Liver (tissue), 9 donors: Measurements from ENCODE around the gene NLRP10. TPM values are rescaled to one million over a fixed set of nuclear protein-coding genes. Genes with fewer than 3 reads are reported as not detected.

Source experiments
- DNase-seq: peaks from one replicate; pipeline ENCODE4 v3.0.0-alpha.2; 2017; ENCODE audit warnings: low spot score
- H3K27ac ChIP-seq, 2 donors: one replicate each; pipeline ENCODE4 v1.7.0; 2013; ENCODE audit warnings: inconsistent platforms in 2 of 2, low read length in 2 of 2, control low read depth in 1 of 2, low read depth in 1 of 2, mild to moderate bottlenecking in 1 of 2
- H3K27me3 ChIP-seq, 4 donors: one replicate each; pipeline versions ENCODE4 v1.6.1 to v1.7.0; 2013; ENCODE audit warnings: low read length in 3 of 4, inconsistent platforms in 1 of 4, mild to moderate bottlenecking in 1 of 4, moderate library complexity in 1 of 4; ENCODE audit not compliant: control insufficient read depth in 4 of 4, insufficient read depth in 4 of 4
- H3K36me3 ChIP-seq, 4 donors: one replicate each; pipeline versions ENCODE4 v1.6.1 to v1.7.0; 2013; ENCODE audit warnings: low read length in 3 of 4, mild to moderate bottlenecking in 3 of 4, low read depth in 1 of 4, moderate library complexity in 1 of 4; ENCODE audit not compliant: control insufficient read depth in 4 of 4, insufficient read depth in 3 of 4
- H3K4me1 ChIP-seq, 4 donors: one replicate each; pipeline versions ENCODE4 v1.6.1 to v1.7.0; 2013; ENCODE audit warnings: low read length in 3 of 4, mild to moderate bottlenecking in 3 of 4, moderate library complexity in 1 of 4; ENCODE audit not compliant: control insufficient read depth in 4 of 4, insufficient read depth in 4 of 4
- H3K4me3 ChIP-seq, 3 donors: one replicate each; pipeline versions ENCODE4 v1.6.1 to v1.7.0; 2013; ENCODE audit warnings: low read length in 3 of 3, control low read depth in 1 of 3, low read depth in 1 of 3, mild to moderate bottlenecking in 1 of 3
- H3K9ac ChIP-seq, 2 donors: one replicate each; pipeline ENCODE4 v1.7.0; 2013; ENCODE audit warnings: low read length in 2 of 2, mild to moderate bottlenecking in 2 of 2, moderate library complexity in 2 of 2, control low read depth in 1 of 2, low read depth in 1 of 2
- H3K9me3 ChIP-seq, 4 donors: one replicate each; pipeline versions ENCODE4 v1.6.1 to v1.7.0; 2013; ENCODE audit warnings: low read length in 3 of 4; ENCODE audit not compliant: control insufficient read depth in 4 of 4
- EGR1 ChIP-seq, 2 donors: IDR thresholded peaks; 2 replicates each; pipeline ENCODE4 v1.6.1; 2016 to 2018; ENCODE audit warnings: antibody characterized with exemption in 2 of 2, low read depth in 2 of 2
- FOXA1 ChIP-seq: IDR thresholded peaks from 2 replicates; pipeline ENCODE4 v1.6.1; 2016; ENCODE audit warnings: antibody characterized with exemption
- FOXA2 ChIP-seq: IDR thresholded peaks from 2 replicates; pipeline ENCODE4 v1.6.1; 2016; ENCODE audit warnings: antibody characterized with exemption
- HNF4A ChIP-seq, 2 donors: conservative IDR thresholded peaks; 2 replicates each; pipeline ENCODE4 v1.6.1; 2016; ENCODE audit warnings: antibody characterized with exemption in 2 of 2, mild to moderate bottlenecking in 2 of 2
- HNF4G ChIP-seq: IDR thresholded peaks from 2 replicates; pipeline ENCODE4 v1.6.1; 2016; ENCODE audit warnings: antibody characterized with exemption
- JUND ChIP-seq, 2 donors: IDR thresholded peaks; 2 replicates each; pipeline ENCODE4 v1.6.1; 2016; ENCODE audit warnings: antibody characterized with exemption in 2 of 2
- NR2F2 ChIP-seq: IDR thresholded peaks from 2 replicates; pipeline ENCODE4 v1.6.1; 2016; ENCODE audit warnings: antibody characterized with exemption
- RAD21 ChIP-seq, 2 donors: IDR thresholded peaks; 2 replicates each; pipeline ENCODE4 v1.6.1; 2016; ENCODE audit warnings: antibody characterized with exemption in 2 of 2, mild to moderate bottlenecking in 2 of 2
- RXRA ChIP-seq, 2 donors: IDR thresholded peaks; 2 replicates each; pipeline ENCODE4 v1.6.1; 2017 to 2018; ENCODE audit warnings: antibody characterized with exemption in 2 of 2, mild to moderate bottlenecking in 1 of 2
- TAF1 ChIP-seq: conservative IDR thresholded peaks from 2 replicates; pipeline ENCODE4 v1.6.1; 2016; ENCODE audit warnings: antibody characterized with exemption, mild to moderate bottlenecking
- WGBS: extraction: QIAGEN DNeasy Blood & Tissue Kit; methylation state at CpG from one replicate; pipeline ENCODE4 v1.1.7; 2013; 5-methylcytosine and 5-hydroxymethylcytosine counted together
- polyA plus RNA-seq, 2 donors: library from polyadenylated mRNA; stranded (reverse) in 1 of 2; unstranded in 1 of 2; fragments of 200-250 nt in 1 of 2; fragments of >200 nt in 1 of 2; fragmentation: Nextera tagmentation in 1 of 2; extraction: Ambion mirVana in 1 of 2; gene quantifications; one replicate each; pipeline versions ENCODE4 v1.2.1 to v1.2.3, GENCODE V29; 2013 to 2015
- total RNA-seq, 2 donors: library from RNA; depleted of rRNA; stranded (reverse); fragments of >200 nt; gene quantifications; one replicate each; pipeline ENCODE4 v1.2.3, GENCODE V29; 2014
- TF ChIP-seq, protein P1 (sequence below): IDR thresholded peaks from 2 replicates; pipeline ENCODE4 v1.6.1; 2016; ENCODE audit warnings: antibody characterized with exemption
- TF ChIP-seq, protein P2 (sequence below): IDR thresholded peaks from 2 replicates; pipeline ENCODE4 v1.6.1; 2016; ENCODE audit warnings: antibody characterized with exemption
- TF ChIP-seq, protein P3 (sequence below): IDR thresholded peaks from 2 replicates; pipeline ENCODE4 v1.6.1; 2016; ENCODE audit warnings: antibody characterized with exemption
- TF ChIP-seq, protein P4 (sequence below): IDR thresholded peaks from 2 replicates; pipeline ENCODE4 v1.6.1; 2016; ENCODE audit warnings: antibody characterized with exemption, mild to moderate bottlenecking
- TF ChIP-seq, protein P5 (sequence below): fragments of 150-350 bp; IDR thresholded peaks from 2 replicates; pipeline ENCODE4 v1.5.1; 2017; ENCODE audit warnings: improper control_type of control experiment, low read depth, low read length; ENCODE audit not compliant: missing input control
- donor health status: healthy.
- donor health status: healthy.
- donor health status: healthy.
- donor health status: healthy.
- donor health status: healthy.

The NLRP10 gene
- total and polyA plus RNA-seq, 4 donors: not detected

DNA sequence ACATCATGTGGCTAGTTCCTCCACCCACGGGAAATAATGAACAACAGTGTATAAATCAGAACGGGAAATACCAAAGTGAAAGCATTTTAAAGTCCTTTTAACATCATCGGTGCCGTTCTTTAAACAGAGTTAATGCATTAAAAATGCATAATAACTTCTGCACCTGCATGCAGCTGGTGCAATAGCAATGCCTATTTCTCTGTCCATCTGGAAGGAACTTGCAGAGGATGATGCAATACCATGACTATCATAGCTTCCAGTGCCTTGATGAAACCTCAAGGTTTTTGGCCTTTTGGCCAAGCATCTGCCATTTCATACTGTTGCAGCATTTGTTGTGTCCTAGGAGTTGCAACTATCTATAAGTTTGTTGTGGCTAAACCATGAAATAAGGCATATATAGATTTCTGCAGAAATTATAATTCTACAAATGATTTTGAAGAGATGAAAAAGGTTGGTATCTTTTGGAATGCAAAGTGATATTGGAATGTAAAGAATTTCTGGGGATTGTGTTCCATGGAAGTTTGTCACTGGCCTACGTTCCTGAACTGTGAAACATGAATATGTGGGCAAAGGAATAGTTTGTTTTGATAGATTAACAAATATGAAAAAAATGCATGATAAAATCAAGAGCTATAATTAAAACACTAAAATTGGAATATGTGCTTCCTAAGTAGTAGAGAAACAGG is 12.1 kb upstream of the NLRP10 start (continued):
- TF ChIP-seq RAD21 (IDR thresholded peaks at IDR 0.05) (no peak), NR2F2 (no peak), FOXA2 (no peak), FOXA1 (no peak), TAF1 (no peak), HNF4G (no peak)
- TF ChIP-seq, protein P1, sequence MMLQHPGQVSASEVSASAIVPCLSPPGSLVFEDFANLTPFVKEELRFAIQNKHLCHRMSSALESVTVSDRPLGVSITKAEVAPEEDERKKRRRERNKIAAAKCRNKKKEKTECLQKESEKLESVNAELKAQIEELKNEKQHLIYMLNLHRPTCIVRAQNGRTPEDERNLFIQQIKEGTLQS: no peak

DNA sequence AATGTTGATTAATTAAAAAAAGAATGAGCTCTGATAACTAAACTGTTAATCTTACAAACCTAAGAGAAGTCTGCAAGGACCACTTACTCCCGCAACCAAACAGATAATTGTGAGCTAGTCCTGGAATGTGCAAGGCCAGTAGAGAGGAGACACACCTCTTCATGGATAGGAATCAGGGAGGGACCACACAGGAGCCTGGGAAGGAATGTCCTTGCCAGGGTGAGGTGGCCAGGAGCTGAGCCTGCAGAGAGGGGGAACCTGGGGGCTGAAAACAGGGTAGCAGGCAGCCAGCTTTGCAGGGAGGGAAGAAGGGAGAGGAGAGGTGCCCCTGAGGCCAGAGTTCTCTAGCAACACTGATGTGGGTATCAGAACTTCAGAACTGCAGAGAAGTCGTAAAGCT is 9.4 kb upstream of the NLRP10 start:
- H3K4me3 ChIP-seq: no peak overlapping the region
- no peaks in the 10 kb centered on the region for H3K9me3 ChIP-seq
- no peaks in the 10 kb centered on the region for H3K36me3 ChIP-seq
- H3K27ac ChIP-seq: no peak overlapping the region
- TF ChIP-seq, protein P1: no peak
- TF ChIP-seq FOXA2 (no peak), EGR1 (IDR thresholded peaks at IDR 0.05; ENCODE audit: low read depth in 2 of 2) (no peak), HNF4G (no peak), HNF4A (conservative IDR thresholded peaks at IDR 0.05) (no peak), TAF1 (no peak), FOXA1 (no peak), NR2F2 (no peak), JUND (IDR thresholded peaks at IDR 0.05) (no peak)
- TF ChIP-seq, protein P2, sequence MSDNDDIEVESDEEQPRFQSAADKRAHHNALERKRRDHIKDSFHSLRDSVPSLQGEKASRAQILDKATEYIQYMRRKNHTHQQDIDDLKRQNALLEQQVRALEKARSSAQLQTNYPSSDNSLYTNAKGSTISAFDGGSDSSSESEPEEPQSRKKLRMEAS: no peak
- TF ChIP-seq, protein P3, sequence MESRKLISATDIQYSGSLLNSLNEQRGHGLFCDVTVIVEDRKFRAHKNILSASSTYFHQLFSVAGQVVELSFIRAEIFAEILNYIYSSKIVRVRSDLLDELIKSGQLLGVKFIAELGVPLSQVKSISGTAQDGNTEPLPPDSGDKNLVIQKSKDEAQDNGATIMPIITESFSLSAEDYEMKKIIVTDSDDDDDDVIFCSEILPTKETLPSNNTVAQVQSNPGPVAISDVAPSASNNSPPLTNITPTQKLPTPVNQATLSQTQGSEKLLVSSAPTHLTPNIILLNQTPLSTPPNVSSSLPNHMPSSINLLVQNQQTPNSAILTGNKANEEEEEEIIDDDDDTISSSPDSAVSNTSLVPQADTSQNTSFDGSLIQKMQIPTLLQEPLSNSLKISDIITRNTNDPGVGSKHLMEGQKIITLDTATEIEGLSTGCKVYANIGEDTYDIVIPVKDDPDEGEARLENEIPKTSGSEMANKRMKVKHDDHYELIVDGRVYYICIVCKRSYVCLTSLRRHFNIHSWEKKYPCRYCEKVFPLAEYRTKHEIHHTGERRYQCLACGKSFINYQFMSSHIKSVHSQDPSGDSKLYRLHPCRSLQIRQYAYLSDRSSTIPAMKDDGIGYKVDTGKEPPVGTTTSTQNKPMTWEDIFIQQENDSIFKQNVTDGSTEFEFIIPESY: no peak
- TF ChIP-seq, protein P4, sequence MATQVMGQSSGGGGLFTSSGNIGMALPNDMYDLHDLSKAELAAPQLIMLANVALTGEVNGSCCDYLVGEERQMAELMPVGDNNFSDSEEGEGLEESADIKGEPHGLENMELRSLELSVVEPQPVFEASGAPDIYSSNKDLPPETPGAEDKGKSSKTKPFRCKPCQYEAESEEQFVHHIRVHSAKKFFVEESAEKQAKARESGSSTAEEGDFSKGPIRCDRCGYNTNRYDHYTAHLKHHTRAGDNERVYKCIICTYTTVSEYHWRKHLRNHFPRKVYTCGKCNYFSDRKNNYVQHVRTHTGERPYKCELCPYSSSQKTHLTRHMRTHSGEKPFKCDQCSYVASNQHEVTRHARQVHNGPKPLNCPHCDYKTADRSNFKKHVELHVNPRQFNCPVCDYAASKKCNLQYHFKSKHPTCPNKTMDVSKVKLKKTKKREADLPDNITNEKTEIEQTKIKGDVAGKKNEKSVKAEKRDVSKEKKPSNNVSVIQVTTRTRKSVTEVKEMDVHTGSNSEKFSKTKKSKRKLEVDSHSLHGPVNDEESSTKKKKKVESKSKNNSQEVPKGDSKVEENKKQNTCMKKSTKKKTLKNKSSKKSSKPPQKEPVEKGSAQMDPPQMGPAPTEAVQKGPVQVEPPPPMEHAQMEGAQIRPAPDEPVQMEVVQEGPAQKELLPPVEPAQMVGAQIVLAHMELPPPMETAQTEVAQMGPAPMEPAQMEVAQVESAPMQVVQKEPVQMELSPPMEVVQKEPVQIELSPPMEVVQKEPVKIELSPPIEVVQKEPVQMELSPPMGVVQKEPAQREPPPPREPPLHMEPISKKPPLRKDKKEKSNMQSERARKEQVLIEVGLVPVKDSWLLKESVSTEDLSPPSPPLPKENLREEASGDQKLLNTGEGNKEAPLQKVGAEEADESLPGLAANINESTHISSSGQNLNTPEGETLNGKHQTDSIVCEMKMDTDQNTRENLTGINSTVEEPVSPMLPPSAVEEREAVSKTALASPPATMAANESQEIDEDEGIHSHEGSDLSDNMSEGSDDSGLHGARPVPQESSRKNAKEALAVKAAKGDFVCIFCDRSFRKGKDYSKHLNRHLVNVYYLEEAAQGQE: no peak
- no peak for DNase-seq
- H3K9ac ChIP-seq: no peak overlapping the region
- H3K27me3 ChIP-seq: no peaks in the 10 kb centered on the region
- 80% methylated on average over 2 of the region's 2 CpGs for WGBS
- H3K4me1 ChIP-seq: no peaks in the 10 kb centered on the region

DNA sequence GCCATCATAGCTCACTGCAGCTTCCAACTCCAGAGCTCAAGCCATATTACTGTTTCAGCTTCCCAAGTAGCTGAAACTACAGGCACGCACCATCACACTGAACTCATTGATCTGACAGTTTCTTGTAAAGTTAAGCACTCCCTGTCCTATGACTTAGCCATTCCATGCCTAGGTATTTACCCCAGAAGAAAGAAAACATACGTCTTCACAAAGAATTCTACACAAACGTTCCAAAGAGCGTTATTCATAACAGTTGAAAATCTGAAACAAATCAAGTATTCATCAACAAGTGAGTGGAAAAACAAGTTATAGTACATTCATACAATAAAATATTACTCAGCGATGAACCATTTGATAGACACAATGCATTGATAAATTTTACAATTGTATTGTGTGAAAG is 7.8 kb upstream of the NLRP10 start:
- H3K4me3 ChIP-seq: no peak overlapping the region
- no peaks in the 10 kb centered on the region for H3K27me3 ChIP-seq
- H3K27ac ChIP-seq: no peak overlapping the region
- DNase-seq: no peak
- no peak for TF ChIP-seq HNF4G
- no peak for TF ChIP-seq RXRA (IDR thresholded peaks at IDR 0.05)
- TF ChIP-seq, protein P3: no peak
- TF ChIP-seq TAF1: no peak
- TF ChIP-seq, protein P5, sequence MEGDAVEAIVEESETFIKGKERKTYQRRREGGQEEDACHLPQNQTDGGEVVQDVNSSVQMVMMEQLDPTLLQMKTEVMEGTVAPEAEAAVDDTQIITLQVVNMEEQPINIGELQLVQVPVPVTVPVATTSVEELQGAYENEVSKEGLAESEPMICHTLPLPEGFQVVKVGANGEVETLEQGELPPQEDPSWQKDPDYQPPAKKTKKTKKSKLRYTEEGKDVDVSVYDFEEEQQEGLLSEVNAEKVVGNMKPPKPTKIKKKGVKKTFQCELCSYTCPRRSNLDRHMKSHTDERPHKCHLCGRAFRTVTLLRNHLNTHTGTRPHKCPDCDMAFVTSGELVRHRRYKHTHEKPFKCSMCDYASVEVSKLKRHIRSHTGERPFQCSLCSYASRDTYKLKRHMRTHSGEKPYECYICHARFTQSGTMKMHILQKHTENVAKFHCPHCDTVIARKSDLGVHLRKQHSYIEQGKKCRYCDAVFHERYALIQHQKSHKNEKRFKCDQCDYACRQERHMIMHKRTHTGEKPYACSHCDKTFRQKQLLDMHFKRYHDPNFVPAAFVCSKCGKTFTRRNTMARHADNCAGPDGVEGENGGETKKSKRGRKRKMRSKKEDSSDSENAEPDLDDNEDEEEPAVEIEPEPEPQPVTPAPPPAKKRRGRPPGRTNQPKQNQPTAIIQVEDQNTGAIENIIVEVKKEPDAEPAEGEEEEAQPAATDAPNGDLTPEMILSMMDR: no peak
- TF ChIP-seq, protein P1: no peak
- WGBS: 85% methylated on average over 5 of the region's 5 CpGs
- no peaks in the 10 kb centered on the region for H3K4me1 ChIP-seq
- H3K9me3 ChIP-seq: no peaks in the 10 kb centered on the region
- H3K9ac ChIP-seq: no peak overlapping the region
- H3K36me3 ChIP-seq: no peaks in the 10 kb centered on the region
